Mesenchymal stem cell (in vitro differentiated cells and primary cell): Measurements from ENCODE around the gene POMP.
A peak's percentile ranks its signal among the peaks of the same experiment; 100 is the strongest.

Experiments
- DNase-seq: peaks from one replicate; pipeline ENCODE4 v3.0.0-alpha.2; 2013
- H2AFZ ChIP-seq: one replicate; pipeline ENCODE4 v1.6.1; 2013; ENCODE audit warnings: low read depth, mild to moderate bottlenecking, control low read depth, inconsistent platforms, low read length, moderate library complexity
- H2AK5ac ChIP-seq: 2 replicates; pipeline ENCODE4 v1.6.1; 2013; ENCODE audit warnings: low read length, moderate library complexity, mild to moderate bottlenecking, inconsistent platforms; ENCODE audit not compliant: severe bottlenecking
- H2BK120ac ChIP-seq: one replicate; pipeline ENCODE4 v1.6.1; 2013; ENCODE audit warnings: low read depth, mild to moderate bottlenecking, inconsistent platforms, low read length, moderate library complexity
- H2BK12ac ChIP-seq, 2 experiments: one replicate each; pipeline ENCODE4 v1.6.1; 2013; ENCODE audit warnings: inconsistent platforms in 2 of 2, low read length in 2 of 2, mild to moderate bottlenecking in 2 of 2, moderate library complexity in 2 of 2, control low read depth in 1 of 2
- H2BK15ac ChIP-seq: one replicate; pipeline ENCODE4 v1.6.1; 2013; ENCODE audit warnings: mild to moderate bottlenecking, low read depth, inconsistent platforms; ENCODE audit not compliant: poor library complexity, severe bottlenecking
- H2BK5ac ChIP-seq: 2 replicates; pipeline ENCODE4 v1.6.1; 2013; ENCODE audit warnings: low read depth, mild to moderate bottlenecking, low read length, control low read depth, inconsistent platforms; ENCODE audit not compliant: poor library complexity, severe bottlenecking
- H3K14ac ChIP-seq, 2 experiments: one replicate each; pipeline ENCODE4 v1.6.1; 2013; ENCODE audit warnings: inconsistent platforms in 2 of 2, low read length in 2 of 2, control low read depth in 1 of 2, mild to moderate bottlenecking in 1 of 2, moderate library complexity in 1 of 2
- H3K18ac ChIP-seq, 2 experiments: one replicate each; pipeline ENCODE4 v1.6.1; 2013; ENCODE audit warnings: inconsistent platforms in 2 of 2, low read length in 2 of 2, control low read depth in 1 of 2, low read depth in 1 of 2, mild to moderate bottlenecking in 1 of 2
- H3K23ac ChIP-seq, 2 experiments: one replicate each; pipeline ENCODE4 v1.6.1; 2013; ENCODE audit warnings: inconsistent platforms in 2 of 2, low read length in 2 of 2, mild to moderate bottlenecking in 2 of 2, moderate library complexity in 2 of 2, control low read depth in 1 of 2
- H3K27ac ChIP-seq: 2 replicates; pipeline ENCODE4 v1.5.1; 2013; ENCODE audit warnings: mild to moderate bottlenecking, moderate library complexity, low read length, control low read depth, inconsistent platforms; ENCODE audit not compliant: poor library complexity, severe bottlenecking
- H3K27me3 ChIP-seq, 2 experiments: 2 replicates each; pipeline versions ENCODE4 v1.6.1 to v1.7.0; 2013; ENCODE audit warnings: low read length in 2 of 2, mild to moderate bottlenecking in 2 of 2, moderate library complexity in 2 of 2, control low read depth in 1 of 2, inconsistent platforms in 1 of 2; ENCODE audit not compliant: control insufficient read depth in 1 of 2, insufficient read depth in 1 of 2
- H3K36me3 ChIP-seq, 2 experiments: 2 replicates each; pipeline versions ENCODE4 v1.6.1 to v1.7.0; 2013; ENCODE audit warnings: low read length in 2 of 2, control low read depth in 1 of 2, inconsistent platforms in 1 of 2, low read depth in 1 of 2, mild to moderate bottlenecking in 1 of 2; ENCODE audit not compliant: insufficient read depth in 2 of 2, control insufficient read depth in 1 of 2
- H3K4ac ChIP-seq, 2 experiments: one replicate each; pipeline ENCODE4 v1.6.1; 2013; ENCODE audit warnings: inconsistent platforms in 2 of 2, low read length in 2 of 2, mild to moderate bottlenecking in 2 of 2, moderate library complexity in 2 of 2, control low read depth in 1 of 2, low read depth in 1 of 2
- H3K4me1 ChIP-seq: 2 replicates; pipeline ENCODE4 v1.6.1; 2013; ENCODE audit warnings: low read depth, low read length, control low read depth; ENCODE audit not compliant: control insufficient read depth, insufficient read depth
- H3K4me2 ChIP-seq: 2 replicates; pipeline ENCODE4 v1.6.1; 2013; ENCODE audit warnings: low read length, mild to moderate bottlenecking, inconsistent platforms; ENCODE audit not compliant: poor library complexity, severe bottlenecking
- H3K4me3 ChIP-seq, 2 experiments: 2 replicates each; pipeline versions ENCODE4 v1.5.1 to v1.7.0; 2013; ENCODE audit warnings: low read length in 2 of 2, mild to moderate bottlenecking in 2 of 2, control low read depth in 1 of 2, low read depth in 1 of 2; ENCODE audit not compliant: insufficient read depth in 1 of 2
- H3K79me1 ChIP-seq: replicated peaks from 2 replicates; pipeline ENCODE4 v1.6.1; 2013; ENCODE audit warnings: mild to moderate bottlenecking, control low read depth, low read length, inconsistent platforms; ENCODE audit not compliant: poor library complexity, severe bottlenecking
- H3K9ac ChIP-seq: 2 replicates; pipeline ENCODE4 v1.7.0; 2013; ENCODE audit warnings: mild to moderate bottlenecking, low read length, moderate library complexity
- H3K9me3 ChIP-seq: 2 replicates; pipeline ENCODE4 v1.7.0; 2013; ENCODE audit warnings: mild to moderate bottlenecking, low read length; ENCODE audit not compliant: control insufficient read depth
- H4K8ac ChIP-seq: one replicate; pipeline ENCODE4 v1.6.1; 2013; ENCODE audit warnings: inconsistent platforms, mild to moderate bottlenecking, low read length, moderate library complexity
- H4K91ac ChIP-seq: one replicate; pipeline ENCODE4 v1.6.1; 2013; ENCODE audit warnings: mild to moderate bottlenecking, low read length, inconsistent platforms
- WGBS: methylation state at CpG from one replicate; pipeline ENCODE4 v1.1.7; 2013; ENCODE audit warnings: mixed read lengths; 5-methylcytosine and 5-hydroxymethylcytosine counted together

POMP gene

GRCh38 chr13:28620011-28620830 is 38.7 kb upstream of the POMP start:
- Histone ChIP-seq H4K91ac (no peak overlapping the region), H3K18ac (no peak overlapping the region), H3K79me1 (no peaks in the 10 kb centered on the region), H2BK120ac (no peak overlapping the region), H3K27ac (no peak overlapping the region), H3K4me1 (no peaks in the 10 kb centered on the region), H3K4me3 (no peak overlapping the region), H3K36me3 (no peaks in the 10 kb centered on the region), H2AFZ (no peak overlapping the region), H3K14ac (no peak overlapping the region), H3K23ac (no peak overlapping the region), H3K27me3 (peaks cover 7% of the 10 kb centered on the region in 2 experiments), H3K4ac (no peak overlapping the region), H3K4me2 (no peak overlapping the region), H2AK5ac (no peak overlapping the region), H2BK5ac (no peak overlapping the region), H3K9me3 (no peaks in the 10 kb centered on the region), H2BK12ac (no peak overlapping the region), H2BK15ac (no peak overlapping the region), H3K9ac (no peak overlapping the region), H4K8ac (no peak overlapping the region)
- 89% methylated on average over 8 of the region's 8 CpGs for WGBS
- DNase-seq = no peak

- Histone ChIP-seq H2BK5ac (no peak overlapping the region), H2AK5ac (no peak overlapping the region), H3K18ac (peak overlapping the region in 1 of 2 experiments; percentile 35), H3K23ac (no peak overlapping the region), H3K9me3 (no peaks in the 10 kb centered on the region), H3K4me3 (no peak overlapping the region), H2AFZ (no peak overlapping the region), H3K4me2 (no peak overlapping the region), H3K14ac (no peak overlapping the region), H2BK15ac (no peak overlapping the region), H3K36me3 (no peaks in the 10 kb centered on the region), H3K27ac (no peak overlapping the region), H3K9ac (no peak overlapping the region), H3K4me1 (no peaks in the 10 kb centered on the region), H3K79me1 (no peaks in the 10 kb centered on the region), H2BK12ac (no peak overlapping the region), H3K27me3 (peaks cover 7% of the 10 kb centered on the region in 2 experiments), H4K8ac (no peak overlapping the region), H4K91ac (no peak overlapping the region), H3K4ac (no peak overlapping the region), H2BK120ac (no peak overlapping the region)
- WGBS = 96% methylated on average over 2 of the region's 5 CpGs
- DNase-seq = no peak
These were observed 37.5 kb upstream of the POMP start for GRCh38 chr13:28621449-28621848.

GRCh38 chr13:28622286-28622685 is 36.6 kb upstream of the POMP start:
- Histone ChIP-seq H2BK15ac (no peak overlapping the region), H2BK5ac (no peak overlapping the region), H3K79me1 (no peaks in the 10 kb centered on the region), H4K8ac (no peak overlapping the region), H2AFZ (no peak overlapping the region), H2BK120ac (no peak overlapping the region), H3K23ac (peak overlapping the region in 1 of 2 experiments; percentile 73), H3K4ac (no peak overlapping the region), H3K14ac (no peak overlapping the region), H3K4me2 (no peak overlapping the region), H2AK5ac (no peak overlapping the region), H3K9me3 (no peaks in the 10 kb centered on the region), H4K91ac (no peak overlapping the region), H3K36me3 (no peaks in the 10 kb centered on the region), H2BK12ac (no peak overlapping the region), H3K18ac (peak overlapping the region in 1 of 2 experiments; percentile 77), H3K4me3 (no peak overlapping the region), H3K9ac (no peak overlapping the region), H3K27ac (no peak overlapping the region), H3K27me3 (peaks cover 7 to 10% of the 10 kb centered on the region in 2 experiments), H3K4me1 (no peaks in the 10 kb centered on the region)
- no peak for DNase-seq
- WGBS = 94% methylated on average over 8 of the region's 8 CpGs

- 83% methylated on average over 14 of the region's 15 CpGs for WGBS
- H4K8ac ChIP-seq = no peak overlapping the region
- no peak overlapping the region for H3K18ac ChIP-seq
- no peak overlapping the region for H2BK120ac ChIP-seq
- H3K27ac ChIP-seq = no peak overlapping the region
- H2BK12ac ChIP-seq = peak overlapping the region in 1 of 2 experiments; percentile 6
- peaks cover 0 to 12% of the 10 kb centered on the region in 2 experiments for H3K27me3 ChIP-seq
- H2AFZ ChIP-seq = no peak overlapping the region
- no peak overlapping the region for H3K4me3 ChIP-seq
- H2BK5ac ChIP-seq = no peak overlapping the region
- H3K9ac ChIP-seq = no peak overlapping the region
- H3K9me3 ChIP-seq = no peaks in the 10 kb centered on the region
- H4K91ac ChIP-seq = peak overlapping the region; percentile 5
- no peaks in the 10 kb centered on the region for H3K79me1 ChIP-seq
- H3K14ac ChIP-seq = no peak overlapping the region
- H3K4me1 ChIP-seq = no peaks in the 10 kb centered on the region
- H3K4me2 ChIP-seq = no peak overlapping the region
- no peaks in the 10 kb centered on the region for H3K36me3 ChIP-seq
- no peak for DNase-seq
- no peak overlapping the region for H2AK5ac ChIP-seq
- no peak overlapping the region for H3K23ac ChIP-seq
- H3K4ac ChIP-seq = no peak overlapping the region
- no peak overlapping the region for H2BK15ac ChIP-seq
These were observed 34.9 kb upstream of the POMP start for GRCh38 chr13:28623782-28624706.
